CD14-positive monocyte (primary cell): ENCODE data around the gene ITPR1. TPM values are rescaled to one million over a fixed set of nuclear protein-coding genes. Genes with fewer than 3 reads are reported as not detected.

Experiments used
- DNase-seq, 3 donors: peaks; one replicate each; pipeline ENCODE4 v3.0.0-alpha.2; 2011 to 2022
- H2AFZ ChIP-seq: 2 replicates; pipeline ENCODE4 v1.6.0; 2012; ENCODE audit warnings: mild to moderate bottlenecking, low read depth, low read length, inconsistent platforms; ENCODE audit not compliant: insufficient read depth, poor library complexity, severe bottlenecking
- H3K27ac ChIP-seq, 2 donors: 1 replicate in 1 of 2; 2 replicates in 1 of 2; pipeline ENCODE4 v1.5.1; 2012 to 2013; ENCODE audit warnings: low read length in 2 of 2, control low read depth in 1 of 2, inconsistent platforms in 1 of 2, low read depth in 1 of 2, mild to moderate bottlenecking in 1 of 2
- H3K27me3 ChIP-seq, 2 donors: one replicate each; pipeline versions ENCODE4 v1.6.0 to v1.6.1; 2011 to 2013; ENCODE audit warnings: low read length in 2 of 2; ENCODE audit not compliant: control insufficient read depth in 2 of 2, insufficient read depth in 2 of 2
- H3K36me3 ChIP-seq, 2 donors: replicated peaks in 1 of 2; 1 replicate in 1 of 2; 2 replicates in 1 of 2; pipeline versions ENCODE4 v1.5.1 to v1.6.1; 2012 to 2013; ENCODE audit warnings: low read length in 2 of 2, control low read depth in 1 of 2, inconsistent platforms in 1 of 2, mild to moderate bottlenecking in 1 of 2; ENCODE audit not compliant: insufficient read depth in 2 of 2, control insufficient read depth in 1 of 2
- H3K4me1 ChIP-seq, 2 donors: 1 replicate in 1 of 2; 2 replicates in 1 of 2; pipeline versions ENCODE4 v1.5.1 to v1.6.1; 2012 to 2013; ENCODE audit warnings: low read length in 2 of 2, control low read depth in 1 of 2, inconsistent platforms in 1 of 2, mild to moderate bottlenecking in 1 of 2, moderate library complexity in 1 of 2; ENCODE audit not compliant: insufficient read depth in 2 of 2, control insufficient read depth in 1 of 2
- H3K4me2 ChIP-seq: replicated peaks from 2 replicates; pipeline ENCODE3; 2012; ENCODE audit warnings: low read length, moderate library complexity, mild to moderate bottlenecking; ENCODE audit not compliant: poor library complexity, severe bottlenecking; ENCODE audit errors: extremely low read depth
- H3K4me3 ChIP-seq, 3 experiments: fragments of 200-600 bp in 1 of 3; sonication (generic) in 1 of 3; replicated peaks in 1 of 3; 1 replicate in 2 of 3; 2 replicates in 1 of 3; pipeline ENCODE4 v1.5.1; 2011 to 2013; ENCODE audit warnings: low read length in 3 of 3, mild to moderate bottlenecking in 3 of 3, control low read depth in 2 of 3, low read depth in 2 of 3, inconsistent platforms in 1 of 3, moderate library complexity in 1 of 3
- H3K79me2 ChIP-seq: 2 replicates; pipeline ENCODE4 v1.6.0; 2012; ENCODE audit warnings: mild to moderate bottlenecking, control low read depth, inconsistent platforms, low read length, moderate library complexity; ENCODE audit not compliant: insufficient read depth
- H3K9ac ChIP-seq: 2 replicates; pipeline ENCODE4 v1.6.0; 2017; ENCODE audit warnings: low read length, mild to moderate bottlenecking; ENCODE audit not compliant: insufficient read depth, poor library complexity, severe bottlenecking
- H3K9me3 ChIP-seq, 2 donors: replicated peaks in 1 of 2; 1 replicate in 1 of 2; 2 replicates in 1 of 2; pipeline versions ENCODE4 v1.5.1 to v1.6.1; 2012 to 2013; ENCODE audit warnings: low read length in 2 of 2, control low read depth in 1 of 2; ENCODE audit not compliant: control insufficient read depth in 1 of 2, insufficient read depth in 1 of 2
- H4K20me1 ChIP-seq: 2 replicates; pipeline ENCODE4 v1.6.0; 2012; ENCODE audit warnings: mild to moderate bottlenecking, low read length, control low read depth, moderate library complexity; ENCODE audit not compliant: insufficient read depth
- H3K27ac Mint-ChIP-seq, 7 donors: one replicate each; pipeline ENCODE4 v1.8.0; 2020; ENCODE audit warnings: mild to moderate bottlenecking in 7 of 7, mixed read lengths in 7 of 7, moderate library complexity in 6 of 7, inconsistent platforms in 2 of 7
- H3K27me3 Mint-ChIP-seq, 3 donors: one replicate each; pipeline ENCODE4 v1.8.0; 2021 to 2022; ENCODE audit warnings: low read depth in 3 of 3, mild to moderate bottlenecking in 3 of 3, mixed read lengths in 3 of 3, moderate library complexity in 3 of 3, inconsistent platforms in 1 of 3
- H3K36me3 Mint-ChIP-seq, 2 donors: one replicate each; pipeline ENCODE4 v1.8.0; 2020; ENCODE audit warnings: mixed read lengths in 2 of 2, inconsistent platforms in 1 of 2, mild to moderate bottlenecking in 1 of 2
- H3K4me1 Mint-ChIP-seq: one replicate; pipeline ENCODE4 v1.8.0; 2020; ENCODE audit warnings: mild to moderate bottlenecking, mixed read lengths
- H3K4me3 Mint-ChIP-seq, 2 donors: one replicate each; pipeline ENCODE4 v1.8.0; 2020; ENCODE audit warnings: mild to moderate bottlenecking in 2 of 2, mixed read lengths in 2 of 2, moderate library complexity in 1 of 2
- H3K9me3 Mint-ChIP-seq, 7 donors: one replicate each; pipeline ENCODE4 v1.8.0; 2020 to 2022; ENCODE audit warnings: mixed read lengths in 7 of 7, mild to moderate bottlenecking in 6 of 7, moderate library complexity in 6 of 7, inconsistent platforms in 2 of 7
- CTCF ChIP-seq: fragments of 200-600 bp; IDR thresholded peaks from one replicate; pipeline ENCODE4 v1.8.0; 2022; ENCODE audit warnings: antibody characterized with exemption, mild to moderate bottlenecking
- WGBS: methylation state at CpG from one replicate; pipeline ENCODE4 v1.1.5; 2013; ENCODE audit warnings: missing lambda C conversion rate; ENCODE audit not compliant: insufficient coverage; 5-methylcytosine and 5-hydroxymethylcytosine counted together
- intact Hi-C, 2 donors: fragments of 100-400 bp; cut with micrococcal nuclease; formaldehyde crosslinking; loops; one replicate each; pipeline versions ENCODE4 v1.15.0 to v1.15.1; 2023
- polyA plus RNA-seq, 3 donors: library from polyadenylated mRNA; depleted of rRNA in 1 of 3; unstranded in 2 of 3; stranded (reverse) in 1 of 3; fragments of 300-500 nt in 2 of 3; fragments of >200 nt in 1 of 3; fragmentation: Illumina TruSeq in 2 of 3; gene quantifications; 1 replicate in 2 of 3; 2 replicates in 1 of 3; pipeline ENCODE4 v1.2.3, GENCODE V29; 2012 to 2021

ITPR1 gene
- polyA plus RNA-seq, 3 donors = 3.2 to 21.1 (median 7.1) TPM

GRCh38 chr3:4561661-4562060 lies 68.5 kb downstream of the ITPR1 start:
- H3K36me3 ChIP-seq = peaks cover 0 to 4% of the 10 kb centered on the region in 2 donors
- H3K4me2 ChIP-seq = no peak overlapping the region
- no peak overlapping the region for H3K4me3 Mint-ChIP-seq
- peaks cover 19 to 20% of the 10 kb centered on the region in 2 donors for H3K36me3 Mint-ChIP-seq
- H3K79me2 ChIP-seq = peaks cover 7% of the 10 kb centered on the region
- H3K9me3 ChIP-seq = peaks cover 4 to 14% of the 10 kb centered on the region in 2 donors
- H4K20me1 ChIP-seq = peaks cover 12% of the 10 kb centered on the region
- no peak overlapping the region for H3K4me3 ChIP-seq
- H3K27me3 Mint-ChIP-seq = no peaks in the 10 kb centered on the region
- no peaks in the 10 kb centered on the region for H3K4me1 ChIP-seq
- no peak overlapping the region for H3K27ac Mint-ChIP-seq
- peaks cover 4 to 15% (median 9%) of the 10 kb centered on the region in 7 donors for H3K9me3 Mint-ChIP-seq
- H3K27me3 ChIP-seq = no peaks in the 10 kb centered on the region
- TF ChIP-seq CTCF = no peak
- H3K27ac ChIP-seq = no peak overlapping the region
- no peak overlapping the region for H2AFZ ChIP-seq
- WGBS = no CpG with 5 or more reads among the region's 2 CpGs
- no peaks in the 10 kb centered on the region for H3K4me1 Mint-ChIP-seq
- intact Hi-C loops = no loop called here
- no peak for DNase-seq
- H3K9ac ChIP-seq = no peak overlapping the region

- no peak for TF ChIP-seq CTCF
- intact Hi-C loops = no loop called here
- 100% methylated on average over 1 of the region's 4 CpGs for WGBS
Observed at GRCh38 chr3:4562595-4562994, 69.4 kb downstream of the ITPR1 start.

More at GRCh38 chr3:4562595-4562994, 69.4 kb downstream of the ITPR1 start:
- Histone ChIP-seq H3K27ac (no peak overlapping the region), H3K79me2 (peaks cover 7% of the 10 kb centered on the region), H2AFZ (no peak overlapping the region), H3K27me3 (no peaks in the 10 kb centered on the region), H3K9ac (no peak overlapping the region), H4K20me1 (peaks cover 12% of the 10 kb centered on the region), H3K9me3 (peaks cover 0 to 5% of the 10 kb centered on the region in 2 donors), H3K4me1 (no peaks in the 10 kb centered on the region), H3K4me3 (no peak overlapping the region), H3K4me2 (no peak overlapping the region), H3K36me3 (no peaks in the 10 kb centered on the region)
- no peak for DNase-seq
- no peak overlapping the region for H3K27ac Mint-ChIP-seq
- H3K4me1 Mint-ChIP-seq = no peaks in the 10 kb centered on the region
- H3K27me3 Mint-ChIP-seq = no peaks in the 10 kb centered on the region
- H3K9me3 Mint-ChIP-seq = peaks cover 0 to 5% (median 3%) of the 10 kb centered on the region in 7 donors
- H3K36me3 Mint-ChIP-seq = peaks cover 11% of the 10 kb centered on the region in 2 donors
- no peak overlapping the region for H3K4me3 Mint-ChIP-seq
